B cell (primary cell): ENCODE results near the gene CAMKK2.

Source experiments
- EZH2 ChIP-seq: IDR thresholded peaks from 2 replicates; pipeline ENCODE4 v1.6.1; 2012; ENCODE audit warnings: borderline replicate concordance, low read depth, mild to moderate bottlenecking, moderate library complexity, low read length; ENCODE audit not compliant: insufficient read depth, poor library complexity, severe bottlenecking
- TF ChIP-seq, protein P1 (sequence below): fragments of 200-600 bp; IDR thresholded peaks from one replicate; pipeline ENCODE4 v1.8.0; 2022; ENCODE audit warnings: antibody characterized with exemption, mild to moderate bottlenecking

DNA sequence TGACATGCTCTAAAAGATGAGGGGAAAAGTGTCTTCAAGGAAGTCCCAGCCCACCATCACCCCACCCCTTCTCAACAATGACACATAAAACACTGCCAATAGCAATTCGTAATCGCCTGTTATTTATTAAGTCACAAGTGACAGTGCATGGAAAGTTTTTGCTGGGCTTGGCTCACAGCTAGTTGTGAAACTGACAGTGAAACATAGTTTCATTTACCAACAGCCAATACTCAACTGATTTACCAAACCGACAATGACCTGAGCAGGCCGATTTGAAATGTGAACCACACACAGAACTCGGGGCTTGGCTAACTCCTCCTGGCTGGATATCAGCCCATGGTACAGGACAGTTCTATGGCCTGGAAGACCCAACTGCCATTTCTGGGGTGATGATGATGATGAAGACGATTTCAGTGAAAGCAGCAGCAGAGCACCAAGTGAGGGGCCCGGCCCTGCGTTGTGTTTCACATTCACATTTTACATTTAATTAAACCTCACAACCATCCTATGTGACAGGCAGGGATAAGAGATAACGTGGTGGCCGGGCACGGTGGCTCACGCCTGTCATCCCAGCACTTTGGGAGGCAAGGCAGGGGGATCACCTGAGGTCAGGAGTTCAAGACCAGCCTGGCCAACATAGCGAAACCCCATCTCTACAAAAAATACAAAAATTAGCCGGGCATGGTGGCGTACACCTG lies 42.7 kb downstream of the CAMKK2 start:
- TF ChIP-seq, protein P1, sequence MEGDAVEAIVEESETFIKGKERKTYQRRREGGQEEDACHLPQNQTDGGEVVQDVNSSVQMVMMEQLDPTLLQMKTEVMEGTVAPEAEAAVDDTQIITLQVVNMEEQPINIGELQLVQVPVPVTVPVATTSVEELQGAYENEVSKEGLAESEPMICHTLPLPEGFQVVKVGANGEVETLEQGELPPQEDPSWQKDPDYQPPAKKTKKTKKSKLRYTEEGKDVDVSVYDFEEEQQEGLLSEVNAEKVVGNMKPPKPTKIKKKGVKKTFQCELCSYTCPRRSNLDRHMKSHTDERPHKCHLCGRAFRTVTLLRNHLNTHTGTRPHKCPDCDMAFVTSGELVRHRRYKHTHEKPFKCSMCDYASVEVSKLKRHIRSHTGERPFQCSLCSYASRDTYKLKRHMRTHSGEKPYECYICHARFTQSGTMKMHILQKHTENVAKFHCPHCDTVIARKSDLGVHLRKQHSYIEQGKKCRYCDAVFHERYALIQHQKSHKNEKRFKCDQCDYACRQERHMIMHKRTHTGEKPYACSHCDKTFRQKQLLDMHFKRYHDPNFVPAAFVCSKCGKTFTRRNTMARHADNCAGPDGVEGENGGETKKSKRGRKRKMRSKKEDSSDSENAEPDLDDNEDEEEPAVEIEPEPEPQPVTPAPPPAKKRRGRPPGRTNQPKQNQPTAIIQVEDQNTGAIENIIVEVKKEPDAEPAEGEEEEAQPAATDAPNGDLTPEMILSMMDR = no peak
- no peak for TF ChIP-seq EZH2
